K562 (cell line): Measurements from ENCODE around the gene RBM17. TPM values are rescaled to one million over a fixed set of nuclear protein-coding genes. Genes with fewer than 3 reads are reported as not detected.

Experiments used
- CBX3 ChIP-seq, 2 experiments: IDR thresholded peaks; 1 replicate in 1 of 2; 2 replicates in 1 of 2; pipeline ENCODE4 v1.6.1; 2012; ENCODE audit warnings: inconsistent platforms in 2 of 2, low read length in 2 of 2, borderline replicate concordance in 1 of 2, control low read depth in 1 of 2
- CREBBP ChIP-seq: IDR thresholded peaks from one replicate; pipeline ENCODE4 v1.6.1; 2012; ENCODE audit warnings: low read depth, mild to moderate bottlenecking, control low read depth, inconsistent platforms, low read length
- MYC ChIP-seq, 2 experiments: fragments of 250-450 bp in 1 of 2; sonication (Bioruptor Pico) in 1 of 2; IDR thresholded peaks; 2 replicates each; pipeline versions ENCODE4 v1.5.1 to v1.6.1; 2012 to 2021; ENCODE audit warnings: low read depth in 2 of 2, borderline replicate concordance in 1 of 2, improper control_type of control experiment in 1 of 2, low read length in 1 of 2, mild to moderate bottlenecking in 1 of 2, moderate library complexity in 1 of 2
- NCOA4 ChIP-seq: fragments of 450-650 bp; IDR thresholded peaks from 2 replicates; pipeline ENCODE4 v1.6.1; 2018; ENCODE audit warnings: mild to moderate bottlenecking; ENCODE audit not compliant: partially characterized antibody
- RBM14 ChIP-seq: fragments of 200-400 bp; formaldehyde crosslinking; IDR thresholded peaks from 2 replicates; pipeline ENCODE4 v1.6.1; 2018; ENCODE audit warnings: low read depth, mild to moderate bottlenecking, low read length, moderate library complexity, borderline replicate concordance; ENCODE audit not compliant: insufficient read depth
- SMAD1 ChIP-seq: fragments of 150-350 bp; IDR thresholded peaks from 2 replicates; pipeline ENCODE4 v1.6.1; 2014; ENCODE audit warnings: low read length, low read depth; ENCODE audit not compliant: partially characterized antibody
- XRCC4 ChIP-seq: IDR thresholded peaks from one replicate; pipeline ENCODE4 v1.6.1; 2011; ENCODE audit not compliant: insufficient read depth, insufficient read length; ENCODE audit errors: extremely low read depth
- ZNF12 ChIP-seq: sonication (generic); formaldehyde crosslinking; IDR thresholded peaks from 2 replicates; pipeline ENCODE4 v1.4.0; 2020; ENCODE audit warnings: mild to moderate bottlenecking, missing genetic modification reagents
- ZNF316 ChIP-seq: fragments of 450-650 bp; IDR thresholded peaks from 2 replicates; pipeline ENCODE4 v1.6.1; 2016
- ZNF586 ChIP-seq: fragments of 450-650 bp; formaldehyde crosslinking; conservative IDR thresholded peaks from 2 replicates; pipeline ENCODE4 v1.4.0; 2020; ENCODE audit warnings: mild to moderate bottlenecking, moderate library complexity
- polyA plus RNA-seq, 8 experiments: library from polyadenylated mRNA; depleted of rRNA in 4 of 8; stranded (reverse) in 5 of 8; unstranded in 3 of 8; fragments of >200 nt; fragmentation: Nextera tagmentation in 2 of 8; fragmentation: Illumina TruSeq in 1 of 8; extraction: Ambion mirVana in 2 of 8; extraction: Trizol in 1 of 8; gene quantifications; 2 replicates each; pipeline versions ENCODE4 v1.2.1 to v1.2.3, GENCODE V29; 2011 to 2014; ENCODE audit warnings: inconsistent platforms in 1 of 8, missing spikeins in 1 of 8
- total RNA-seq, 7 experiments: library from RNA; depleted of rRNA in 6 of 7; stranded (reverse); fragments of >200 nt in 6 of 7; fragmentation: Illumina TruSeq in 2 of 7; extraction: Trizol in 2 of 7; gene quantifications; 2 replicates each; pipeline versions ENCODE4 v1.2.1 to v1.2.3, GENCODE V29; 2011 to 2021; ENCODE audit warnings: low replicate concordance in 1 of 7
- TF ChIP-seq, protein P1 (sequence below): sonication (generic); formaldehyde crosslinking; IDR thresholded peaks from 2 replicates; pipeline ENCODE4 v1.8.0; 2022; ENCODE audit warnings: mild to moderate bottlenecking, missing genetic modification reagents, borderline replicate concordance
- TF ChIP-seq, protein P2 (sequence below): fragments of 450-650 bp; IDR thresholded peaks from 2 replicates; pipeline ENCODE4 v1.6.1; 2017; ENCODE audit warnings: mild to moderate bottlenecking, moderate library complexity
- TF ChIP-seq, protein P3 (sequence below): sonication (generic); formaldehyde crosslinking; IDR thresholded peaks from 2 replicates; pipeline ENCODE4 v1.8.1; 2023; ENCODE audit warnings: missing genetic modification reagents, mild to moderate bottlenecking, borderline replicate concordance
- TF ChIP-seq, protein P4 (sequence below): fragments of 450-650 bp; formaldehyde crosslinking; IDR thresholded peaks from 2 replicates; pipeline ENCODE4 v1.4.0; 2022; ENCODE audit warnings: mild to moderate bottlenecking, moderate library complexity

RBM17 gene
- total and polyA plus RNA-seq, 9 of the 15 experiments (the other 6 are each of a cell fraction or from before 2014, with no cell fraction given), result 23.6 to 217 (median 124) TPM

DNA sequence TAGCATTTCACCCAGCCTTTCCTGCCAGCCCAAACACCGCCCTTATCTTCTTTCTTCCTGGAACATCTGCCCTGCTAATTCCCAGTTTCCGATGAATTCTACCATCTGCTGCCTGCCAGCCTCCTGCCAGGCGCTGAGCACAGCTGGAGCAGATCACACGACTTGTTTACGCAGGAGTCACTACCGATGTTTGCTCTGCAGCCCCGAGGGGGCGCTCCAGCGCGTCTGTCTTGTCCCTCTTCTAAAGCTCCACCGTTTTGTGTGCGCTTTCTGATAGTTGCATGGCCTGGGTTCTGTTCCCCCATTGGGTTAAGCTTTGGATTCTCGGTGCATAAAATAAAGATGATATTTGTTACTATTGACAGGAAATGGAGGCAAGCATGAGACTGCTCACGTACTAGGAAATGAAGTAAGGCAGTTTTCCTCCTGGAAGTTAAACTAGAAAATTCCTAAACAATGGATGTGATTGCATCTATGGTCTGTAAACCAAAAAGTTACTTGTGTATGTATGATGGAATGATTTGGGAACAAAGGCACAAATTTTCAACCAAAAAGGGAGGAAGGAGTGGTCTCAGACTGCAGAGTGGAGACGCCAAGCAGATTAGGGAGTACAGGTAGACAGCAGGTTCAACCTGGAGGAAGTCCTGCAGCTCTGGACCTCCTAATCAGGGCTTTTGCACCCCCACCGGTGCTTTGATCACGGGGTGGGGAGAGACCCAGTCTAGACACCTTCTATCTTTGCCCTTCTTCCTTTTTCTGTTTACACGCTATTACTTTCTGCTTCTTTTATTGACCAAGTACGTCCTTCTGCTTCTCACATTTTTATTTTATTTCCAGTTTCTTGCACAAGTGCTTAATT, 2.2 kb upstream of the RBM17 start (continued):
- TF ChIP-seq, protein P1, sequence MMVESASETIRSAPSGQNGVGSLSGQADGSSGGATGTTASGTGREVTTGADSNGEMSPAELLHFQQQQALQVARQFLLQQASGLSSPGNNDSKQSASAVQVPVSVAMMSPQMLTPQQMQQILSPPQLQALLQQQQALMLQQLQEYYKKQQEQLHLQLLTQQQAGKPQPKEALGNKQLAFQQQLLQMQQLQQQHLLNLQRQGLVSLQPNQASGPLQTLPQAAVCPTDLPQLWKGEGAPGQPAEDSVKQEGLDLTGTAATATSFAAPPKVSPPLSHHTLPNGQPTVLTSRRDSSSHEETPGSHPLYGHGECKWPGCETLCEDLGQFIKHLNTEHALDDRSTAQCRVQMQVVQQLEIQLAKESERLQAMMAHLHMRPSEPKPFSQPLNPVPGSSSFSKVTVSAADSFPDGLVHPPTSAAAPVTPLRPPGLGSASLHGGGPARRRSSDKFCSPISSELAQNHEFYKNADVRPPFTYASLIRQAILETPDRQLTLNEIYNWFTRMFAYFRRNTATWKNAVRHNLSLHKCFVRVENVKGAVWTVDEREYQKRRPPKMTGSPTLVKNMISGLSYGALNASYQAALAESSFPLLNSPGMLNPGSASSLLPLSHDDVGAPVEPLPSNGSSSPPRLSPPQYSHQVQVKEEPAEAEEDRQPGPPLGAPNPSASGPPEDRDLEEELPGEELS (CRISPR knock-in tag), result 0 out of 2 replicates have a peak, but pooled peaks have one; percentile 73
- TF ChIP-seq, protein P2, sequence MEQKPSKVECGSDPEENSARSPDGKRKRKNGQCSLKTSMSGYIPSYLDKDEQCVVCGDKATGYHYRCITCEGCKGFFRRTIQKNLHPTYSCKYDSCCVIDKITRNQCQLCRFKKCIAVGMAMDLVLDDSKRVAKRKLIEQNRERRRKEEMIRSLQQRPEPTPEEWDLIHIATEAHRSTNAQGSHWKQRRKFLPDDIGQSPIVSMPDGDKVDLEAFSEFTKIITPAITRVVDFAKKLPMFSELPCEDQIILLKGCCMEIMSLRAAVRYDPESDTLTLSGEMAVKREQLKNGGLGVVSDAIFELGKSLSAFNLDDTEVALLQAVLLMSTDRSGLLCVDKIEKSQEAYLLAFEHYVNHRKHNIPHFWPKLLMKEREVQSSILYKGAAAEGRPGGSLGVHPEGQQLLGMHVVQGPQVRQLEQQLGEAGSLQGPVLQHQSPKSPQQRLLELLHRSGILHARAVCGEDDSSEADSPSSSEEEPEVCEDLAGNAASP, result no peak
- no peak for TF ChIP-seq ZNF586 (CRISPR knock-in tag)
- TF ChIP-seq RBM14, result no peak
- TF ChIP-seq ZNF12, result 0 out of 2 replicates have a peak, but pooled peaks have one; percentile 25
- TF ChIP-seq, protein P3, sequence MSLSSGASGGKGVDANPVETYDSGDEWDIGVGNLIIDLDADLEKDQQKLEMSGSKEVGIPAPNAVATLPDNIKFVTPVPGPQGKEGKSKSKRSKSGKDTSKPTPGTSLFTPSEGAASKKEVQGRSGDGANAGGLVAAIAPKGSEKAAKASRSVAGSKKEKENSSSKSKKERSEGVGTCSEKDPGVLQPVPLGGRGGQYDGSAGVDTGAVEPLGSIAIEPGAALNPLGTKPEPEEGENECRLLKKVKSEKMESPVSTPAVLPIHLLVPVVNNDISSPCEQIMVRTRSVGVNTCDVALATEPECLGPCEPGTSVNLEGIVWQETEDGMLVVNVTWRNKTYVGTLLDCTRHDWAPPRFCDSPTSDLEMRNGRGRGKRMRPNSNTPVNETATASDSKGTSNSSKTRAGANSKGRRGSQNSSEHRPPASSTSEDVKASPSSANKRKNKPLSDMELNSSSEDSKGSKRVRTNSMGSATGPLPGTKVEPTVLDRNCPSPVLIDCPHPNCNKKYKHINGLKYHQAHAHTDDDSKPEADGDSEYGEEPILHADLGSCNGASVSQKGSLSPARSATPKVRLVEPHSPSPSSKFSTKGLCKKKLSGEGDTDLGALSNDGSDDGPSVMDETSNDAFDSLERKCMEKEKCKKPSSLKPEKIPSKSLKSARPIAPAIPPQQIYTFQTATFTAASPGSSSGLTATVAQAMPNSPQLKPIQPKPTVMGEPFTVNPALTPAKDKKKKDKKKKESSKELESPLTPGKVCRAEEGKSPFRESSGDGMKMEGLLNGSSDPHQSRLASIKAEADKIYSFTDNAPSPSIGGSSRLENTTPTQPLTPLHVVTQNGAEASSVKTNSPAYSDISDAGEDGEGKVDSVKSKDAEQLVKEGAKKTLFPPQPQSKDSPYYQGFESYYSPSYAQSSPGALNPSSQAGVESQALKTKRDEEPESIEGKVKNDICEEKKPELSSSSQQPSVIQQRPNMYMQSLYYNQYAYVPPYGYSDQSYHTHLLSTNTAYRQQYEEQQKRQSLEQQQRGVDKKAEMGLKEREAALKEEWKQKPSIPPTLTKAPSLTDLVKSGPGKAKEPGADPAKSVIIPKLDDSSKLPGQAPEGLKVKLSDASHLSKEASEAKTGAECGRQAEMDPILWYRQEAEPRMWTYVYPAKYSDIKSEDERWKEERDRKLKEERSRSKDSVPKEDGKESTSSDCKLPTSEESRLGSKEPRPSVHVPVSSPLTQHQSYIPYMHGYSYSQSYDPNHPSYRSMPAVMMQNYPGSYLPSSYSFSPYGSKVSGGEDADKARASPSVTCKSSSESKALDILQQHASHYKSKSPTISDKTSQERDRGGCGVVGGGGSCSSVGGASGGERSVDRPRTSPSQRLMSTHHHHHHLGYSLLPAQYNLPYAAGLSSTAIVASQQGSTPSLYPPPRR (CRISPR knock-in tag), result no peak
- no peak for TF ChIP-seq XRCC4
- no peak for TF ChIP-seq NCOA4
- no peak for TF ChIP-seq CBX3 (IDR thresholded peaks at IDR 0.05; ENCODE audit: borderline replicate concordance in 1 of 2, low read length in 2 of 2)
- TF ChIP-seq SMAD1, result no peak
- TF ChIP-seq MYC (IDR thresholded peaks at IDR 0.05; ENCODE audit: low read depth, low read length), result peak; percentile 52; the same call in 1 of the 2 replicates
- no peak for TF ChIP-seq MYC (CRISPR knock-in tag; IDR thresholded peaks at IDR 0.05; ENCODE audit: borderline replicate concordance, low read depth)
- TF ChIP-seq CREBBP, result no peak
- TF ChIP-seq, protein P4, sequence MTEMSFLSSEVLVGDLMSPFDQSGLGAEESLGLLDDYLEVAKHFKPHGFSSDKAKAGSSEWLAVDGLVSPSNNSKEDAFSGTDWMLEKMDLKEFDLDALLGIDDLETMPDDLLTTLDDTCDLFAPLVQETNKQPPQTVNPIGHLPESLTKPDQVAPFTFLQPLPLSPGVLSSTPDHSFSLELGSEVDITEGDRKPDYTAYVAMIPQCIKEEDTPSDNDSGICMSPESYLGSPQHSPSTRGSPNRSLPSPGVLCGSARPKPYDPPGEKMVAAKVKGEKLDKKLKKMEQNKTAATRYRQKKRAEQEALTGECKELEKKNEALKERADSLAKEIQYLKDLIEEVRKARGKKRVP, result no peak
- TF ChIP-seq ZNF316, result no peak
